Colon (tissue), 2 donors: Measurements from ENCODE around the gene CAPZA3.
"Not testable (repeated sequence)": the region's sequence is repeated elsewhere in the genome, so short reads cannot be mapped to it uniquely, and the experiment has no call there.

Experiments
- FAIRE-seq: peaks from 2 replicates; lab custom pipeline; 2012; peaks lifted over from hg19 to GRCh38; lab: Jason Lieb, UNC
- donor health status: control.
- donor health status: control.

Gene CAPZA3

DNA sequence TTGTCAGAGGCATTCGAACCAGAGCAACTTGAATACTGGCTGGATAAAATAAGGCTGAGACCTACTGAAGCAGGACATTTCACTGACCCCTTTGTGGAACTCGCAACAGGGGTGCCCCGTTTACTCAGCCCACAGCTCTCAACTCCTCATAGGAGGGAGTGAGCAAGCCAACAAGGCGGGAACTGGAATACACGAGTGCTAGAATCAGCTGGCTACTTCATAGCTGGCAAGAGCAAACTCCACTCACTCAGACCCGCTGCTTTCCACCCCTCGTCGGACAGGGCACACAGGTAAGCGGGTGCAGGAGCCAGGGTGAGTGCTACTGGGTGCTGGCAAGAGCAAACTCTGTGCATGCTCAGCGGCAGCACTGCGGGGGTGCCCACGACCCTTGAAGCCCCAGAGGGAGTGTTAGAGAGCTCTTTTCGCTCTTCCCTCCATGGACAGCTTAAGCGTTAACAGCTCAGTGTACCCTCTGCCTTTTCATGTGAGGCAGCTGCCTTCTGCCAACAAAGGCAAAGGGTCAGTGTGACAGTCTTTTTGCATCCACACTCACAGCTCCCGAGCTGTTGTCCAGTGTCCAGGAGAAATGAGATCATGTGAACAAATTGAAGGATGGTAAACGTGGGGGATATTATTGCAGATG is 15.7 kb downstream of the CAPZA3 start:
- no peak for FAIRE-seq

DNA sequence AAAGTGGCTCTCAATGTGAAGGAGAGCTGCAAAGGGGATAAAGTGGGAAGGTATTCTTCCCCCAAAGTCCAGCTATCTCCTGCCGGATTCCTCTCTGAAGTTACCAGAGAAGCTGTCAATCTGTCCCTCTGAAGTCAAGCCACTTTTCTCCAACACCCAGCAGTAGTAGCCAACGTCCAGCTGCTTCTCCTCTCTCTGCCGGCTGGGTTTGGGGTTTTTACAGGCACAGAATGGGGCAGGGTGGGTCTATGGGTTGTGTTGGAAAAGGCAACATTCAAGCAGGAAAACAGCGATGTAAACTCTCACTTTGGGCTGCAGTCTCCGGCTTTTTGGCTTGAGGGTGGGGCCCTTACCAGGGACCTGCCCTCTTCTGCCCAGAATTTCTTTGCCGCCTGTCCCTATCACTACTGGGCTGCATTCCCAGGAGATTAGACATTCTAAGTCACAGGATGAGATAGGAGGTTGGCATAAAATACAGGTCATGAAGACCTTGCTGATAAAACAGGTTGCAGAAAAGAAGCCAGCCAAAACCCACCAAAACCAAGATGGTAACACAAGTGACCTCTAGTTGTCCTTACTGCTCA is 16.3 kb downstream of the CAPZA3 start:
- FAIRE-seq, result no peak

DNA sequence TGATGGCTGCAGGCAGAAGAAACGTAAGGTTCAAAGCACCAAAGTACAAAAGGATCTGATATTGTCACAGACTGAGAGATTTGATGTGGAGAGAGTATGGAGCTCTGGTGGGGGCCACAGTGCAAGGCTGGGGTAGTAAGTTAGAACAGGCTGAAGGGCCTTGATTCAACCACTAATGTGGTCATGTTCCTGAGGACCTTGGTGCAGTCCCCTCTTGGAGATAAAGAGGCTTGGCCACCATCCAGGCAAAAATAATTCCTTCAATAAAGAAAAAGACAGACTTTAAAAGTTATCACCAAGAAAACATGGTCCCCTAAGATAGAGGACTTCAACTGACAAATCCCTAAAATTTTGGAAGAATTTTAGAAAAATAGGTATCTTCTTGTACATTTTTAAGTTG is 17.4 kb downstream of the CAPZA3 start:
- no peak for FAIRE-seq

DNA sequence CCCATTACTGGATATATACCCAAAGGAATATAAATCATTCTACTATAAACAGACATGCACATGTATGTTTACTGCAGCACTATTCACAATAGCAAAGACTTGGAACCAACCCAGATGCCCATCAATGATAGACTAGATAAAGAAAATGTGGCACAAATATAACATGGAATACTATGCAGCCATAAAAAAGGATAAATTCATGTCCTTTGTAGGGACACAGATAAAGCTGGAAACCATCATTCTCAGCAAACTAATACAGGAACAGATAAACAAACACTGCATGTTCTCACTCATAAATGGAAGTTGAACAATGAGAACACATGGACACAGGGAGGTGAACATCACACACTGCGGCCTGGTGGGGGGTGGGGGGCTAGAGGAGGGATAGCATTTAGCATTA is 28.6 kb downstream of the CAPZA3 start:
- FAIRE-seq, result not testable (repeated sequence)

DNA sequence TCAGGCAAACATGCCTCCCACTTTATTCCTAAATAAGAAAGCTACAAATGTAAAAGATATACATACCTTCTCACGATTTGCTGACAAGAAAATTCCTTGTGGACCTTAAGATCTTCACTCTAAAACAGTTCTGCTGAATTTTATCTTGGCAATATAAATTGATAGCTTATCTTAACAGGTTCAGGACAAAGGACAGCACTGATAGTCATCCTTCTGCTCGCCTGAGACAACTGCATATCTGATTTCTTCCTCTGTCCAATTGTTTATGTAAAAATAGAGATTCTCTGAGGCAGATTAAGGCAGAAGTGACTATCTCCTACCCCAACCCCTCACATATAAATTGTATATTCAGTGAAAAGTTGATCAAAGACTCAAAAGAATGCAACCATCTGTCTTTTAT is 44.9 kb downstream of the CAPZA3 start:
- FAIRE-seq, result no peak

DNA sequence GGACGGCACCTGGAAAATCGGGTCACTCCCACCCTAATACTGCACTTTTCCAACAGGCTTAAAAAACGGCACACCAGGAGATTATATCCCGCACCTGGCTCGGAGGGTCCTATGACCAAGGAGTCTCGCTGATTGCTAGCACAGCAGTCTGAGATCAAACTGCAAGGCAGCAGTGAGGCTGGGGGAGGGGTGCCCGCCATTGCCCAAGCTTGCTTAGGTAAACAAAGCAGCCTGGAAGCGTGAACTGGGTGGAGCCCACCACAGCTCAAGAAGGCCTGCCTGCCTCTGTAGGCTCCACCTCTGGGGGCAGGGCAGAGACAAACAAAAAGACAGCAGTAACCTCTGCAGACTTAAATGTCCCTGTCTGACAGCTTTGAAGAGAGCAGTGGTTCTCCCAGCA is 47.5 kb downstream of the CAPZA3 start:
- not testable (repeated sequence) for FAIRE-seq
